ENCODE measurements around the gene DAPL1. TPM values are rescaled to one million over a fixed set of nuclear protein-coding genes. Genes with fewer than 3 reads are reported as not detected.

Gene DAPL1
- total and polyA plus RNA-seq, 2 experiments from 2014 or later: not detected

DNA sequence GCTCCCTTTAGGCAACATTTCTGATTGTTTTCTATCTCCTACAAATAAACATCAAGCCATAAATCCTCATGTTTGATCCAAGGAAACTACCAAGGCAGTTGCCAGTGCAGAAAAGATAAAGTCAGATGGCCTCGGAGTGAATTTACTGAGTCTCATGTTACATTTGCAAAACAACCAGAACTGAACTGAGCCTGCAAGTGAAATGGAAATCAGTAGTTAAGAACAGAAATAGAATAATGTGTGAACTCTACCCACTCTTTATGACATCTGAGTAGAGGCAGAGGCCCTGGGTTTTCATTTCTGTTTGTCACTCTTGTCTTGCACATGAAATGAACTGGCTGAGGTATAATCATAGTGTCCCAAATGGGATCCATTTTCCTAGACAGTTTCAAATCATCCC lies 20.4 kb upstream of the DAPL1 start:
- no peaks in the 10 kb centered on the region for H4K20me1 ChIP-seq (ENCODE audit: insufficient read depth, poor library complexity, severe bottlenecking)
- H3K27ac ChIP-seq: no peak overlapping the region
- no peaks in the 10 kb centered on the region for H3K27me3 ChIP-seq
- no peaks in the 10 kb centered on the region for H3K36me3 ChIP-seq (replicated peaks; ENCODE audit: insufficient read depth, low read depth)
- H3K9me3 ChIP-seq (ENCODE audit: low read depth): no peaks in the 10 kb centered on the region
- H2AFZ ChIP-seq: no peak overlapping the region
- no peak for TF ChIP-seq EZH2phosphoT487 (IDR thresholded peaks at IDR 0.05; ENCODE audit: low read depth, severe bottlenecking, unreplicated experiment)
- TF ChIP-seq, protein P1, sequence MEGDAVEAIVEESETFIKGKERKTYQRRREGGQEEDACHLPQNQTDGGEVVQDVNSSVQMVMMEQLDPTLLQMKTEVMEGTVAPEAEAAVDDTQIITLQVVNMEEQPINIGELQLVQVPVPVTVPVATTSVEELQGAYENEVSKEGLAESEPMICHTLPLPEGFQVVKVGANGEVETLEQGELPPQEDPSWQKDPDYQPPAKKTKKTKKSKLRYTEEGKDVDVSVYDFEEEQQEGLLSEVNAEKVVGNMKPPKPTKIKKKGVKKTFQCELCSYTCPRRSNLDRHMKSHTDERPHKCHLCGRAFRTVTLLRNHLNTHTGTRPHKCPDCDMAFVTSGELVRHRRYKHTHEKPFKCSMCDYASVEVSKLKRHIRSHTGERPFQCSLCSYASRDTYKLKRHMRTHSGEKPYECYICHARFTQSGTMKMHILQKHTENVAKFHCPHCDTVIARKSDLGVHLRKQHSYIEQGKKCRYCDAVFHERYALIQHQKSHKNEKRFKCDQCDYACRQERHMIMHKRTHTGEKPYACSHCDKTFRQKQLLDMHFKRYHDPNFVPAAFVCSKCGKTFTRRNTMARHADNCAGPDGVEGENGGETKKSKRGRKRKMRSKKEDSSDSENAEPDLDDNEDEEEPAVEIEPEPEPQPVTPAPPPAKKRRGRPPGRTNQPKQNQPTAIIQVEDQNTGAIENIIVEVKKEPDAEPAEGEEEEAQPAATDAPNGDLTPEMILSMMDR (IDR thresholded peaks at IDR 0.05; ENCODE audit: poor library complexity): no peak
- TF ChIP-seq EZH2 (IDR thresholded peaks at IDR 0.05; ENCODE audit: borderline replicate concordance): no peak
- no peaks in the 10 kb centered on the region for H3K79me2 ChIP-seq
- no peak for DNase-seq (ENCODE audit: low spot score)
- WGBS (ENCODE audit: low lambda C conversion rate, missing lambda C conversion rate): 19% methylated on average over 1 of the region's 1 CpG
- no peak overlapping the region for H3K4me3 ChIP-seq
- H3K4me2 ChIP-seq: no peak overlapping the region
- peaks cover 11% of the 10 kb centered on the region for H3K4me1 ChIP-seq (ENCODE audit: insufficient read depth)
- no peaks in the 10 kb centered on the region for H3K9me2 ChIP-seq (replicated peaks; ENCODE audit: insufficient read depth)

DNA sequence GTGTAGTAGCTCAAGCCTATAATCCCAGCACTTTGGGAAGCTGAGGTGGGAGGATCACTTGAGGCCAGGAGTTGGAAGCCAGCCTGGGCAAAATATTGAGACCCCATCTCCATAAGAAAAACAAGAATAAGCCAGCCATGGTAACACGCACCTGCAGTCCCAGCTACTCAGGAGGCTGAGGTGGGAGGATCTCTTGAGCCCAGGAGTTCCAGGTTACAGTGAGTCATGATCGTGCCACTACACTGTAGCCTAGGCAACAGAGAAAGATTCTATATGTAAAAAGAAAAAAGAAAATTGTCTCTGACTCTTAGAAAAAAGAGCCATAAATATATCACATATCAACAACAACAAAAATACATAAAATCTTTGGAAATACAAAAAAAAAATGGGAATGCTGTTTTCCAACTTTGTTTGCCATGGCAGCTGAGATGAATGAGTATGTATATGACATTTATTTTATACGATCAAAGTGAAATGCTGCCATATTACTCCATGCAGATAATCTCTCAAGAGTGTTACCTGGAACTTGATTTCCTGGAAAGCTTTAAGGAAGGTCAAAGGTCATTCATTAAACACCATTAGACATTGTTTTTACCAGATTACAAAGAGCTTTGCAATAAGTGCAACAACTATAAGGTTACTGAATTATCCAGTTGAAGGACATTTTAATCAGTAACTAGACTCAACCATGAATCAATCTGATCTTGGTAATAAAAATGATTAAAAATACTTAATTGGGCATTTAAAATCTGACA lies 19.7 kb upstream of the DAPL1 start:
- Histone ChIP-seq H3K4me2 (no peak overlapping the region), H3K27ac (no peak overlapping the region), H3K4me1 (ENCODE audit: insufficient read depth) (peaks cover 11% of the 10 kb centered on the region), H3K27me3 (no peaks in the 10 kb centered on the region), H2AFZ (no peak overlapping the region), H3K79me2 (no peaks in the 10 kb centered on the region), H4K20me1 (ENCODE audit: insufficient read depth, poor library complexity, severe bottlenecking) (no peaks in the 10 kb centered on the region), H3K9me2 (replicated peaks; ENCODE audit: insufficient read depth) (no peaks in the 10 kb centered on the region), H3K36me3 (replicated peaks; ENCODE audit: insufficient read depth, low read depth) (no peaks in the 10 kb centered on the region), H3K9me3 (ENCODE audit: low read depth) (no peaks in the 10 kb centered on the region), H3K4me3 (no peak overlapping the region)
- no peak for DNase-seq (ENCODE audit: low spot score)
- TF ChIP-seq EZH2 (IDR thresholded peaks at IDR 0.05; ENCODE audit: borderline replicate concordance) (no peak), EZH2phosphoT487 (IDR thresholded peaks at IDR 0.05; ENCODE audit: low read depth, severe bottlenecking, unreplicated experiment) (no peak)
- TF ChIP-seq, protein P1 (IDR thresholded peaks at IDR 0.05; ENCODE audit: poor library complexity): no peak
- 92% methylated on average over 3 of the region's 3 CpGs for WGBS (ENCODE audit: low lambda C conversion rate, missing lambda C conversion rate)

DNA sequence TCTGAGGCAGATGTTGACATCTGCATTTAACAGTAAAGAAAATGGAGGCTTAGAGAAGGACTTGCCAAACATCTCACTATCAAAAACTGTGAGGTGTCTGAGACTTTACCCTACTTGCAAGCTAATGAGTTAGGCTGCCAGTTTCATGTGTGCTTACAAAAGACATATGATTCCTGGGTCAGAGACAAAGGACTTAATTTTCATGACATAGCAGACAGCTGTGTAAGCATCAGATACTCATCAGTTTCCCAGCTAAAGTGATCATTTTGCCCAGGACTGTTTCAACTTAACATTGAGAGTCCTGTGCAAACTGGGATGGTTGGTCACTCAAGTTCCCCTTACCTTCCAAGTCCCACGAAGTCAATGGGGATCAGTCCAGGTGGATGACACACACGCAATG lies 18.9 kb upstream of the DAPL1 start:
- TF ChIP-seq, protein P1 (IDR thresholded peaks at IDR 0.05; ENCODE audit: poor library complexity): no peak
- no peak for TF ChIP-seq EZH2 (IDR thresholded peaks at IDR 0.05; ENCODE audit: borderline replicate concordance)
- no peak overlapping the region for H3K4me3 ChIP-seq
- no peaks in the 10 kb centered on the region for H3K9me3 ChIP-seq (ENCODE audit: low read depth)
- H3K4me2 ChIP-seq: no peak overlapping the region
- H4K20me1 ChIP-seq (ENCODE audit: insufficient read depth, poor library complexity, severe bottlenecking): no peaks in the 10 kb centered on the region
- no peak for DNase-seq (ENCODE audit: low spot score)
- 95% methylated on average over 2 of the region's 2 CpGs for WGBS (ENCODE audit: low lambda C conversion rate, missing lambda C conversion rate)
- H3K27ac ChIP-seq: no peak overlapping the region
- H3K4me1 ChIP-seq (ENCODE audit: insufficient read depth): peaks cover 13% of the 10 kb centered on the region
- no peaks in the 10 kb centered on the region for H3K27me3 ChIP-seq
- no peaks in the 10 kb centered on the region for H3K9me2 ChIP-seq (replicated peaks; ENCODE audit: insufficient read depth)
- no peaks in the 10 kb centered on the region for H3K36me3 ChIP-seq (replicated peaks; ENCODE audit: insufficient read depth, low read depth)
- no peak overlapping the region for H2AFZ ChIP-seq
- H3K79me2 ChIP-seq: no peaks in the 10 kb centered on the region

Measured in hepatocyte (in vitro differentiated cells).